WTC11 (cell line): ENCODE data around the gene GPR161.

ENCODE experiments used
- CREB1 ChIP-seq: sonication (generic); formaldehyde crosslinking; IDR thresholded peaks from 2 replicates; pipeline ENCODE4 v1.8.0; 2023; ENCODE audit warnings: mild to moderate bottlenecking, missing genetic modification reagents
- CTCF ChIP-seq: fragments of 200-600 bp; IDR thresholded peaks from 2 replicates; pipeline ENCODE4 v1.8.0; 2022; ENCODE audit warnings: antibody characterized with exemption
- NFATC4 ChIP-seq: fragments of 250-450 bp; sonication (Bioruptor Pico); IDR thresholded peaks from 2 replicates; pipeline ENCODE4 v1.9.0; 2021; ENCODE audit warnings: mild to moderate bottlenecking
- NR1H2 ChIP-seq: sonication (generic); formaldehyde crosslinking; IDR thresholded peaks from 2 replicates; pipeline ENCODE4 v1.9.0; 2021; ENCODE audit warnings: mild to moderate bottlenecking, moderate library complexity, missing genetic modification reagents
- ZMAT4 ChIP-seq: fragments of 250-450 bp; sonication (Bioruptor Pico); IDR thresholded peaks from 2 replicates; pipeline ENCODE4 v1.9.0; 2021; ENCODE audit warnings: mild to moderate bottlenecking

GRCh38 chr1:168092566-168093355 lies 44.0 kb downstream of the GPR161 start:
- TF ChIP-seq NFATC4 (CRISPR knock-in tag): no peak
- TF ChIP-seq CTCF: no peak
- TF ChIP-seq ZMAT4: no peak
- no peak for TF ChIP-seq CREB1 (CRISPR knock-in tag)
- TF ChIP-seq NR1H2 (CRISPR knock-in tag): no peak
